ENCODE measurements around the gene TNRC6C. TPM values are rescaled to one million over a fixed set of nuclear protein-coding genes. Genes with fewer than 3 reads are reported as not detected.

Gene TNRC6C
- total RNA-seq, 4 donors from 2014 or later = 6.4 to 20.5 (median 10.5) TPM

DNA sequence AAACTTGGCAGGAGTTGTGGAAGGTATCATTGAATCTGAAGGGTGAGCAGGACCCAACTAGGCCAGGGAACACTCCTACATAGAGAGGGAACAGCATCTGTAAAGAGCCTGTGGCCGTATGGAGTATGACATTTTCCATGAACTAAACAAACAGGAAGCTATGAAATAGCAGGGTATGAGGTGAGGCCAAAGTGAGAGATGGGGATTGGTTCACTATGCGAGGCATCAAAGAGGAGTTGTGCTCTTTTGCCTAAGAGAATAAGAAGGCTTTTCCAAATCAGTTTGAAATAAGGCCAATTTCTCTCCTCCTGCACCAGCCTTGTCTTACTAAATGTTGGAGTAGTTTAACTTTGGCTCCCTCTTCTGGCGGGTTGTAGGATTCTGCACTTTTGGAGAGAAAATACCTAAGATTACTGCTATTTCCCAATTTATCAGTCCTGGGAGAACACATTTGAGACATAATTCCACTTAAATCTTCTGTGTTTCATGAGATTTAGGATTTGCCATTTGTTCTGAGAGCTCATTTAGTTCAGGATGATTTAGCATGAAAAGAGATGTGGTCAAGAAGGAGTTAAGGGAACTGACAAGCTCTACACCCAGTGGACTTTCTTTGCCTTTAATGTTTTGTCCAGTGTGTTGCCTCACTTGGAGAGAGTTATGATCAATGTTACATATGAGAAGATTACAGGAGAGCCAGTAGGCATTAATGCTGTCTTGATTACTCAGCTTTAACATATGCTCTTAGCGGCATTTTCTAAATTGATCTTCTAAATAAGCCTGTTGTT is 55.4 kb downstream of the TNRC6C start:
- no peak for DNase-seq (ENCODE audit: low spot score)
- TF ChIP-seq, protein P1, sequence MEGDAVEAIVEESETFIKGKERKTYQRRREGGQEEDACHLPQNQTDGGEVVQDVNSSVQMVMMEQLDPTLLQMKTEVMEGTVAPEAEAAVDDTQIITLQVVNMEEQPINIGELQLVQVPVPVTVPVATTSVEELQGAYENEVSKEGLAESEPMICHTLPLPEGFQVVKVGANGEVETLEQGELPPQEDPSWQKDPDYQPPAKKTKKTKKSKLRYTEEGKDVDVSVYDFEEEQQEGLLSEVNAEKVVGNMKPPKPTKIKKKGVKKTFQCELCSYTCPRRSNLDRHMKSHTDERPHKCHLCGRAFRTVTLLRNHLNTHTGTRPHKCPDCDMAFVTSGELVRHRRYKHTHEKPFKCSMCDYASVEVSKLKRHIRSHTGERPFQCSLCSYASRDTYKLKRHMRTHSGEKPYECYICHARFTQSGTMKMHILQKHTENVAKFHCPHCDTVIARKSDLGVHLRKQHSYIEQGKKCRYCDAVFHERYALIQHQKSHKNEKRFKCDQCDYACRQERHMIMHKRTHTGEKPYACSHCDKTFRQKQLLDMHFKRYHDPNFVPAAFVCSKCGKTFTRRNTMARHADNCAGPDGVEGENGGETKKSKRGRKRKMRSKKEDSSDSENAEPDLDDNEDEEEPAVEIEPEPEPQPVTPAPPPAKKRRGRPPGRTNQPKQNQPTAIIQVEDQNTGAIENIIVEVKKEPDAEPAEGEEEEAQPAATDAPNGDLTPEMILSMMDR (IDR thresholded peaks at IDR 0.05) = peak in 1 of 3 donors; percentile 21
- ATAC-seq (ENCODE audit: low FRiP score) = peak; percentile 68

DNA sequence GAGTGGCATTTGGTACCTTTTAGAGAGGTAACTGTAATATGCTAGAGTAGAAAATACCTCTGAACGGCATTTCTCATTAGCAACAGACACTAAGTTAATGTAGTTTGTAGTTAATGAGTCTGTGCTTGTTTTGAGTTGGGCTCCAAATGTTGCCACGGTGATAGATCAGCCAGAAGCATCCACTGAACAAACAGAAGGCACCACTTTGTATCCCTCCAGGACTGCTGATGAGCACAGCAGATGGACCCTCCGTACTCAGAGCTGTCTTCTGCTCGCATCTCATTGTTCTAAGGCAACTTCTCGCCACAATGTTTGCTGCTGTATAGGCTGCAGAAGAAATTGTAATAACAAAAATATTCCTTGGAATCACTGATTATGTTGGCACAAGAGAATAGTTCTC is 56.1 kb downstream of the TNRC6C start:
- DNase-seq (ENCODE audit: low spot score) = no peak
- TF ChIP-seq, protein P1 (IDR thresholded peaks at IDR 0.05) = no peak
- ATAC-seq (ENCODE audit: low FRiP score) = no peak

DNA sequence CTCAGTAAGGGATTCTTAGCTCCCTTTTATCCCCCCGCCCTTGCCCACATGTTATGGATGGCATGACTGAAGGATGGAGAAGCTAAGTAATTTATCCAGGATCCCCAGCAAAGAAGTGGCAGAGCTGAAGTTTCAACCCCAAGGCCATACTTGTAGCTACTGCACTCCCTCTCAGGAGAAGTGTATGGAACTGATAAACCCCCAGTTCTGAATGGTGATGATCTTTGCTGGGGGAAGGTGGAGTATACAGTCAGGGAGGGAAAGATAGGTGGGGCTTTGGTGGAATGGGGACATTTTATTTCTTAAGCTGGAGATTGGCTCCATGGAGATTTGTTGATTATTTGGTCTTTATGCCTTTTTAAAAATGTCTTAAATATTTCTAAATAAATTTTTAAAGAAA is 58.3 kb downstream of the TNRC6C start:
- ATAC-seq (ENCODE audit: low FRiP score) = no peak
- DNase-seq (ENCODE audit: low spot score) = no peak
- TF ChIP-seq, protein P1 (IDR thresholded peaks at IDR 0.05) = no peak

DNA sequence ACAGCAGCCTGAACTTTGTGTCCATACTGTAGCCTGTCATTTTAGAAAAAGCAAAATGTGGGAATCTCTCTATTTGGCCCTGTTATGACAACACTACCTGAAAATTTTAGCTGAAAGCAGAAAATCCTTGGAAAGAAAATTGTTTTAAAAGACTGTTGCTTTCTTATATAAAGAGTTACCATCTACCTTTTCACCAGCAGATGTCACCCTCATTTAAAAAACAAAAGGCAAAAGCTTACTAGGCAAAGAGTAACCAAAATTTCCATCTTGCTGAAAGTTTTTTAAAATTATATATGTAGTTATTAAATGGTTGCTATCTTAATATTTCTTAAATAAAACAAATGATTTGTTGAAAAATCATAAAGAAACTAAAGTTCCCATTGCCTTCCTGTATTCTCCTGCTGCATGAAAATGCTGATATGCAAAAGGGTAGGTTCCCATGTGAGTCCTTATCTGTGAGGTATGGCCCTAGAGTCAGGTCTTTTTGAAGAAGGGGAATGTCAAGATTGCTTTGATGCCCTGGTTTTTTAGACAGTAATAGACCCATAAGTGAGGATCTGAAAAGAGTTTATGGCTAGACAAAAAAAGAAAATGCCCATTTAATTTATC is 61.0 kb downstream of the TNRC6C start:
- DNase-seq (ENCODE audit: low spot score) (no peak), ATAC-seq (ENCODE audit: low FRiP score) (no peak)
- TF ChIP-seq, protein P1 (IDR thresholded peaks at IDR 0.05) = no peak

DNA sequence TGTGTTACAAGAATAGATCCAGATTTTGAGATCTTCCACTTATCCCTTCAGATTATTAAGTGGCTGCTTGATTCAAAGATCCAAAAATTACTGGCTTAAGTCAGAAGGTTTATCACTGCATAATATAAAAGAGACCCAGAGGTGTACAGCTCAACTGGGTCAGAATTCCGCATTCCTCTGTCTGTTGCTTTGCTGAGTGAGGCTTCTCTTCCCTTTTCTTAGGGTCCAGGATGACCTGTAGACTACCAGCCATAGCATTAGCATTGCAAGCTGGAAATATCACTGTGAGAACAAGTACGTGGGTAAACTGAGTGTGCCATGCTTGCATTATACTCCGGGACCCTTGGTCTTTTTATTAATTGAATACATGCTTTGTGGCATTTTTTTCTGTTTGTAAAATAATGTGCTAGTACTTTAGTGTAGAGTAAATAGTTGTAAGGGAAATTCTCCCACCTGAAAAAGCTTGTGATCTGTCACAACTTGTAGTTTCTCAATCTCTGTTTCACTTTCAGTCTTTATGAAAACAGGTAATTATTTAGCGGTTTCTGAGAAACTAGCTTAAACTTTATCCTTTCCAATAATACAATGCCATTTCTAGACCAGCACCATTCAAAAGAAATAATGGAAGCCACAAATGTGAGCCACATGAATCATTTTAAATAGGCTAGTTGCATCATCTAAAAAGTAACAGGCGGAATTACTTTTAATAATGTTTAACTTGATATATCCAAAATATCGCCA is 61.6 kb downstream of the TNRC6C start:
- ATAC-seq (ENCODE audit: low FRiP score) = no peak
- TF ChIP-seq, protein P1 (IDR thresholded peaks at IDR 0.05) = no peak
- no peak for DNase-seq (ENCODE audit: low spot score)

DNA sequence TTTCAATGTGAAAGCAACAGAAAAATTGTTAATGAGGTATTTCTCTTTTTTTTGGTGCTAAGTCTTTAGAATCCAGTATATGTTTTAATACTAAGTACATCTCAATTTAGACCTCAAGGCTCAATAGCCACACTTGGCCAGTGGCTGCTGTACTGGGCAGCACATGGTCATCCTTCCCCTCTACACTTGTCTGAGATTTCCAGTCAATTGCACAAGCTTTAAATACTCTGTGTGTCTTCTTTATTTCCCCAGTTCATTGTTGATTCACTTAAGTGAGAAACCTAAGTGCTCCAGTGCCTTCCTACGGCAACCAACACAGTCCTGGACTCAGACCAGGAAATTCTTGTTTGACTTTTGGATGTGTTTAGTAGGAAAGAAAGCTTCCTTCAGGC is 62.2 kb downstream of the TNRC6C start:
- ATAC-seq (ENCODE audit: low FRiP score) (no peak), DNase-seq (ENCODE audit: low spot score) (no peak)
- TF ChIP-seq, protein P1 (IDR thresholded peaks at IDR 0.05) = no peak

Data from omental fat pad (tissue), 4 donors.